Measurements from ENCODE around the gene TBC1D10B.

The TBC1D10B gene

GRCh38 chr16:30351586-30352419 is 18.5 kb downstream of the TBC1D10B start:
- Histone ChIP-seq H3K36me3 (ENCODE audit: insufficient read depth, low read length) (peaks cover 20% of the 10 kb centered on the region; the same call in 1 of the 2 replicates), H3K9me2 (replicated peaks; ENCODE audit: low read depth, low read length) (no peaks in the 10 kb centered on the region), H3K4me3 (ENCODE audit: low read length, poor library complexity, severe bottlenecking) (no peak overlapping the region), H3F3A (ENCODE audit: low read depth) (peaks cover 5% of the 10 kb centered on the region; the same call in 1 of the 2 replicates), H3K4me2 (ENCODE audit: low read depth, low read length, poor library complexity, severe bottlenecking) (no peak overlapping the region), H3K9me3 (ENCODE audit: insufficient read depth, low read depth, low read length) (no peaks in the 10 kb centered on the region), H3K9ac (ENCODE audit: low read depth, low read length, poor library complexity, severe bottlenecking) (no peak overlapping the region), H3K79me2 (ENCODE audit: insufficient read depth, low read length) (peaks cover 44% of the 10 kb centered on the region), H3K4me1 (ENCODE audit: insufficient read depth, low read length, poor library complexity, severe bottlenecking) (peaks cover 33% of the 10 kb centered on the region), H2AFZ (ENCODE audit: low read length) (no peak overlapping the region), H3K27me3 (ENCODE audit: insufficient read depth, low read length, poor library complexity, severe bottlenecking) (no peaks in the 10 kb centered on the region), H4K20me1 (ENCODE audit: insufficient read depth, low read length, poor library complexity, severe bottlenecking) (peaks cover 12% of the 10 kb centered on the region)
- no peak for TF ChIP-seq CTCF (conservative IDR thresholded peaks at IDR 0.05; ENCODE audit: low read length)
- TF ChIP-seq EZH2phosphoT487 (IDR thresholded peaks at IDR 0.05; ENCODE audit: borderline replicate concordance): no peak

- peaks cover 12% of the 10 kb centered on the region for H4K20me1 ChIP-seq (ENCODE audit: insufficient read depth, low read length, poor library complexity, severe bottlenecking)
- H3K27me3 ChIP-seq (ENCODE audit: insufficient read depth, low read length, poor library complexity, severe bottlenecking): no peaks in the 10 kb centered on the region
- H3K4me3 ChIP-seq (ENCODE audit: low read length, poor library complexity, severe bottlenecking): no peak overlapping the region
- H3K4me2 ChIP-seq (ENCODE audit: low read depth, low read length, poor library complexity, severe bottlenecking): peak overlapping the region; percentile 3
- no peaks in the 10 kb centered on the region for H3K9me2 ChIP-seq (replicated peaks; ENCODE audit: low read depth, low read length)
- TF ChIP-seq EZH2phosphoT487 (IDR thresholded peaks at IDR 0.05; ENCODE audit: borderline replicate concordance): no peak
- no peak overlapping the region for H2AFZ ChIP-seq (ENCODE audit: low read length)
- peaks cover 38% of the 10 kb centered on the region for H3K79me2 ChIP-seq (ENCODE audit: insufficient read depth, low read length)
- peaks cover 5% of the 10 kb centered on the region; the same call in 1 of the 2 replicates for H3F3A ChIP-seq (ENCODE audit: low read depth)
- H3K4me1 ChIP-seq (ENCODE audit: insufficient read depth, low read length, poor library complexity, severe bottlenecking): peaks cover 27% of the 10 kb centered on the region
- H3K9me3 ChIP-seq (ENCODE audit: insufficient read depth, low read depth, low read length): no peaks in the 10 kb centered on the region
- peaks cover 19% of the 10 kb centered on the region; the same call in 1 of the 2 replicates for H3K36me3 ChIP-seq (ENCODE audit: insufficient read depth, low read length)
- H3K9ac ChIP-seq (ENCODE audit: low read depth, low read length, poor library complexity, severe bottlenecking): no peak overlapping the region
Observed at GRCh38 chr16:30351001-30351441, 19.3 kb downstream of the TBC1D10B start.

DNA sequence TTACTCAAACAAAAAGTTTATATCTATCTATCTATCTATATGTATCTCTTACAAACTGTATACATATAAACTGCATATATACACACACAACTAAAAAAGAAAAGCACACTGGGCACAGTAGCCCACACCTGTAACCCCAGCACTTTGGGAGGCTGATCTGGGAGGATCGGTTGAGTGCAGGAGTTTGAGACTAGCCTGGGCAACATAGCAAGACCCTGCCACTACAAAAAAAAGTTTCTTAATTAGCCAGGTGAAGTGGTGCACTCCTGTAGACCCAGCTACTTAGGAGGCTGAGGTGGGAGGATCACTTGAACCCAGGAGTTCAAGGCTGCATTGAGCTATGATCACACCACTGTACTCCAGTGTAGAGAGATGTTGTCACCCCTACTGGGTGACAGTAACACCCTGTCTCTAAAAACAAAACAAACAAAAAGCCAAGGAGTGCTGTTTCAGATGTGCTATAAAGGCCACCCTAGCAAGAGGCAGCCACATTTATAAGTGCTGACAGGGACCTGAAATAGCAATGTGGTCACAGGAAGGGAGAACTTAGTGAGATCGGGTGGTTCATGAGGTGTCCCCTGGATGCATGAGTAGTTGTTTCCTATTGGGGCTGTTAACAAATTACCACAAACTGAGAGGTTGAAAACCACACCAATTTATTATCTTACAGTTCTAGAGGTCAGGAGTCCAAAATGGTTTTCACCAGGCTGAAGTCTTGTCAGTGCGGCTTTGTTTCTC is 20.0 kb downstream of the TBC1D10B start:
- no peak overlapping the region for H3K4me3 ChIP-seq (ENCODE audit: low read length, poor library complexity, severe bottlenecking)
- H3K79me2 ChIP-seq (ENCODE audit: insufficient read depth, low read length): peaks cover 38% of the 10 kb centered on the region
- peaks cover 19% of the 10 kb centered on the region; the same call in 1 of the 2 replicates for H3K36me3 ChIP-seq (ENCODE audit: insufficient read depth, low read length)
- TF ChIP-seq EZH2phosphoT487 (IDR thresholded peaks at IDR 0.05; ENCODE audit: borderline replicate concordance) (no peak), CTCF (conservative IDR thresholded peaks at IDR 0.05; ENCODE audit: low read length) (no peak)
- H3K4me1 ChIP-seq (ENCODE audit: insufficient read depth, low read length, poor library complexity, severe bottlenecking): peaks cover 25% of the 10 kb centered on the region
- H3F3A ChIP-seq (ENCODE audit: low read depth): peaks cover 5% of the 10 kb centered on the region; the same call in 1 of the 2 replicates
- H4K20me1 ChIP-seq (ENCODE audit: insufficient read depth, low read length, poor library complexity, severe bottlenecking): peaks cover 12% of the 10 kb centered on the region
- no peak overlapping the region for H2AFZ ChIP-seq (ENCODE audit: low read length)
- no peaks in the 10 kb centered on the region for H3K9me2 ChIP-seq (replicated peaks; ENCODE audit: low read depth, low read length)
- H3K4me2 ChIP-seq (ENCODE audit: low read depth, low read length, poor library complexity, severe bottlenecking): peak overlapping the region; percentile 3
- H3K27me3 ChIP-seq (ENCODE audit: insufficient read depth, low read length, poor library complexity, severe bottlenecking): no peaks in the 10 kb centered on the region
- H3K9ac ChIP-seq (ENCODE audit: low read depth, low read length, poor library complexity, severe bottlenecking): no peak overlapping the region
- no peaks in the 10 kb centered on the region for H3K9me3 ChIP-seq (ENCODE audit: insufficient read depth, low read depth, low read length)
